Measurements from ENCODE around the gene ULK4.

- TF ChIP-seq CTCF (IDR thresholded peaks at IDR 0.05; ENCODE audit: low read depth, low read length, poor library complexity, severe bottlenecking) (no peak), EZH2phosphoT487 (IDR thresholded peaks at IDR 0.05; ENCODE audit: borderline replicate concordance, low read length) (no peak)
These were observed 720.7 kb downstream of the ULK4 start for GRCh38 chr3:41241161-41241560.

Data from DOHH2 (cell line).